Colonic mucosa (tissue), 4 donors: ENCODE measurements around the gene TAF5L. TPM values are rescaled to one million over a fixed set of nuclear protein-coding genes. Genes with fewer than 3 reads are reported as not detected.
"Not testable (repeated sequence)": the region's sequence is repeated elsewhere in the genome, so short reads cannot be mapped to it uniquely, and the experiment has no call there.

ENCODE experiments used
- DNase-seq: peaks from one replicate; pipeline ENCODE4 v3.0.0-alpha.2; 2020
- H3K27ac ChIP-seq: fragments of 200-600 bp; one replicate; pipeline ENCODE4 v1.8.0; 2021
- H3K27me3 ChIP-seq: fragments of 200-600 bp; one replicate; pipeline ENCODE4 v1.8.0; 2021
- H3K36me3 ChIP-seq: fragments of 200-600 bp; one replicate; pipeline ENCODE4 v1.8.0; 2021
- H3K4me1 ChIP-seq: fragments of 200-600 bp; one replicate; pipeline ENCODE4 v1.8.0; 2021; ENCODE audit warnings: mild to moderate bottlenecking
- H3K4me3 ChIP-seq: fragments of 200-600 bp; one replicate; pipeline ENCODE4 v1.8.0; 2021
- H3K9ac ChIP-seq, 2 donors: one replicate each; pipeline ENCODE4 v1.7.0; 2013; ENCODE audit warnings: control low read depth in 2 of 2, low read depth in 2 of 2, low read length in 2 of 2
- H3K9me3 ChIP-seq: fragments of 200-600 bp; one replicate; pipeline ENCODE4 v1.8.0; 2021
- intact Hi-C: fragments of 100-400 bp; cut with DNase I; formaldehyde crosslinking; loops from one replicate; pipeline ENCODE4 v1.14.1; 2022
- total RNA-seq, 2 donors: library from RNA; stranded (reverse); fragmentation: NEBNext Ultra II Directional in 1 of 2; extraction: Animal tissue kit (Norgen Biotek cat#: 25700) in 1 of 2; gene quantifications; one replicate each; pipeline ENCODE4 v1.2.1, GENCODE V29; 2021
- TF ChIP-seq, protein P1 (sequence below): fragments of 200-600 bp; IDR thresholded peaks from one replicate; pipeline ENCODE4 v1.8.0; 2022; ENCODE audit warnings: antibody characterized with exemption, mild to moderate bottlenecking
- donor health status: healthy.
- donor health status: DM: no; HTN: no; CAD: no.
- donor health status: DM: no; HTN: no; CAD: no.

The TAF5L gene
- total RNA-seq, 2 donors from 2014 or later = 20.9 to 24.3 TPM

GRCh38 chr1:229623838-229624237, 2.1 kb downstream of the TAF5L start:
- H3K4me3 ChIP-seq = no peak overlapping the region
- H3K9ac ChIP-seq = no peak overlapping the region
- TF ChIP-seq, protein P1, sequence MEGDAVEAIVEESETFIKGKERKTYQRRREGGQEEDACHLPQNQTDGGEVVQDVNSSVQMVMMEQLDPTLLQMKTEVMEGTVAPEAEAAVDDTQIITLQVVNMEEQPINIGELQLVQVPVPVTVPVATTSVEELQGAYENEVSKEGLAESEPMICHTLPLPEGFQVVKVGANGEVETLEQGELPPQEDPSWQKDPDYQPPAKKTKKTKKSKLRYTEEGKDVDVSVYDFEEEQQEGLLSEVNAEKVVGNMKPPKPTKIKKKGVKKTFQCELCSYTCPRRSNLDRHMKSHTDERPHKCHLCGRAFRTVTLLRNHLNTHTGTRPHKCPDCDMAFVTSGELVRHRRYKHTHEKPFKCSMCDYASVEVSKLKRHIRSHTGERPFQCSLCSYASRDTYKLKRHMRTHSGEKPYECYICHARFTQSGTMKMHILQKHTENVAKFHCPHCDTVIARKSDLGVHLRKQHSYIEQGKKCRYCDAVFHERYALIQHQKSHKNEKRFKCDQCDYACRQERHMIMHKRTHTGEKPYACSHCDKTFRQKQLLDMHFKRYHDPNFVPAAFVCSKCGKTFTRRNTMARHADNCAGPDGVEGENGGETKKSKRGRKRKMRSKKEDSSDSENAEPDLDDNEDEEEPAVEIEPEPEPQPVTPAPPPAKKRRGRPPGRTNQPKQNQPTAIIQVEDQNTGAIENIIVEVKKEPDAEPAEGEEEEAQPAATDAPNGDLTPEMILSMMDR = no peak
- DNase-seq = no peak
- H3K36me3 ChIP-seq = no peaks in the 10 kb centered on the region
- intact Hi-C loops = loop anchor here (5.0 kb wide), 1 partner anchor 62 kb away; no protein-coding TSS in a partner anchor
- no peak overlapping the region for H3K27ac ChIP-seq
- peaks cover 7% of the 10 kb centered on the region for H3K4me1 ChIP-seq
- no peaks in the 10 kb centered on the region for H3K9me3 ChIP-seq
- H3K27me3 ChIP-seq = no peaks in the 10 kb centered on the region

GRCh38 chr1:229623225-229623624, 2.7 kb downstream of the TAF5L start:
- Histone ChIP-seq H3K36me3 (no peaks in the 10 kb centered on the region), H3K27ac (no peak overlapping the region), H3K4me3 (no peak overlapping the region), H3K9me3 (no peaks in the 10 kb centered on the region), H3K4me1 (peaks cover 7% of the 10 kb centered on the region), H3K27me3 (no peaks in the 10 kb centered on the region), H3K9ac (no peak overlapping the region)
- no peak for DNase-seq
- intact Hi-C loops = loop anchor here (5.0 kb wide), 1 partner anchor 61 kb away; no protein-coding TSS in a partner anchor
- TF ChIP-seq, protein P1 = no peak

DNA sequence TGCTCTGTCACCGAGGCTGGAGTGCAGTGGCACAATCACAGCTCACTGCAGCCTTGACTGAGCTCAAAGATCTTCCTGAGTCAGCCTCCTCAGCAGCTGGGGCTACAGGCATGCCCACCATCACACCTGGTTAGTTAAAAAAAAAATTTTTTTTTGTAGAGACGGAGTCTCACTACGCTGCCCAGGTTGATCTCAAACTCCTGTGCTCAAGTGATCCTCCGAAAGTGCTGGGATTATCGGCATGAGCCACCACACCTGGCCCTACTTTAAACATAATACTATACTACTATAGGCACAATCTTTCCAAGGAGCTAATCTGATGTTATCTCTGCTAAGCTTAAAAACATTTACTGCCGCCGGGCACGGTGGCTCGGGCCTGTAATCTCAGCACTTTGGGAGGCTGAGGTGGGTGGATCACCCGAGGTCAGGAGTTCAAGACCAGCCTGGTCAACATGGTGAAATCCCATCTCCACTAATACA, 3.2 kb downstream of the TAF5L start:
- DNase-seq, H3K36me3 ChIP-seq, H3K27me3 ChIP-seq, H3K9ac ChIP-seq, H3K4me3 ChIP-seq, H3K27ac ChIP-seq, H3K4me1 ChIP-seq, H3K9me3 ChIP-seq: not testable (repeated sequence)
- intact Hi-C loops = loop anchor here (5.0 kb wide), 1 partner anchor 60 kb away; no protein-coding TSS in a partner anchor

- H3K4me1 ChIP-seq = peaks cover 7% of the 10 kb centered on the region
- H3K27me3 ChIP-seq = no peaks in the 10 kb centered on the region
- TF ChIP-seq, protein P1 = no peak
- no peak overlapping the region for H3K9ac ChIP-seq
- no peak overlapping the region for H3K27ac ChIP-seq
- H3K36me3 ChIP-seq = no peaks in the 10 kb centered on the region
- DNase-seq = no peak
- H3K4me3 ChIP-seq = no peak overlapping the region
- intact Hi-C loops = loop anchor here (5.0 kb wide), 1 partner anchor 59 kb away; no protein-coding TSS in a partner anchor
- H3K9me3 ChIP-seq = no peaks in the 10 kb centered on the region
Observed at GRCh38 chr1:229621663-229622062, 4.3 kb downstream of the TAF5L start.

- Histone ChIP-seq H3K4me1 (peaks cover 7% of the 10 kb centered on the region), H3K27ac (no peak overlapping the region)
- intact Hi-C loops = loop anchor here (5.0 kb wide), 1 partner anchor 59 kb away; no protein-coding TSS in a partner anchor
Observed at GRCh38 chr1:229620876-229621275, 5.0 kb downstream of the TAF5L start.

DNA sequence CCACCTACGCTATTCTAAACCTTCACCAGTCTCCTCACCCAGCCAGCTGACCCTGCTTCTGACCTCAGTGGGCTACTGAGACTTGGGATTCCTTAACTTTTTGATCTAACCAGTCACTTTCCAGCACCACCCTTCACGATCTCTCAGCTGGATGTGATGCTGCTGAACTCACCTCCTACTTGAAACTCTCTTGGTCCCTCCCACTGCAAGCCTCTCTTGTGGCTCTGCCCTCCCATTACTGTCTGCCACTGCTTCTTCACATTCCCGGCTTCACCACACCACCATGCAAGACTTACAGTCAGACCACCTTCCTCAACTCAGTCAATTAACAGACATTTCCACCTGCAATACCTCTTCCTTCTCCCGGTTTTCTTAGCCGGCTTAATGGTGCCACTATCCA, 6.3 kb downstream of the TAF5L start:
- H3K9ac ChIP-seq = no peak overlapping the region
- H3K9me3 ChIP-seq = no peaks in the 10 kb centered on the region
- no peak overlapping the region for H3K4me3 ChIP-seq
- no peak for DNase-seq
- intact Hi-C loops = loop anchor here (5.0 kb wide), 1 partner anchor 57 kb away; no protein-coding TSS in a partner anchor
- TF ChIP-seq, protein P1 = no peak
- H3K4me1 ChIP-seq = peaks cover 5% of the 10 kb centered on the region
- H3K27ac ChIP-seq = no peak overlapping the region
- no peaks in the 10 kb centered on the region for H3K36me3 ChIP-seq
- no peaks in the 10 kb centered on the region for H3K27me3 ChIP-seq

More at GRCh38 chr1:229620876-229621275, 5.0 kb downstream of the TAF5L start:
- H3K4me3 ChIP-seq = no peak overlapping the region
- H3K27me3 ChIP-seq = no peaks in the 10 kb centered on the region
- no peaks in the 10 kb centered on the region for H3K36me3 ChIP-seq
- TF ChIP-seq, protein P1 = no peak
- no peaks in the 10 kb centered on the region for H3K9me3 ChIP-seq
- H3K9ac ChIP-seq = no peak overlapping the region
- no peak for DNase-seq
